Mesenchymal stem cell (in vitro differentiated cells and primary cell): Measurements from ENCODE around the gene GLT1D1.
"Not testable (repeated sequence)": the region's sequence is repeated elsewhere in the genome, so short reads cannot be mapped to it uniquely, and the experiment has no call there.

ENCODE experiments used
- DNase-seq: peaks from one replicate; pipeline ENCODE4 v3.0.0-alpha.2; 2013
- H2AFZ ChIP-seq: one replicate; pipeline ENCODE4 v1.6.1; 2013; ENCODE audit warnings: low read depth, mild to moderate bottlenecking, control low read depth, inconsistent platforms, low read length, moderate library complexity
- H2AK5ac ChIP-seq: 2 replicates; pipeline ENCODE4 v1.6.1; 2013; ENCODE audit warnings: low read length, moderate library complexity, mild to moderate bottlenecking, inconsistent platforms; ENCODE audit not compliant: severe bottlenecking
- H2BK120ac ChIP-seq: one replicate; pipeline ENCODE4 v1.6.1; 2013; ENCODE audit warnings: low read depth, mild to moderate bottlenecking, inconsistent platforms, low read length, moderate library complexity
- H2BK12ac ChIP-seq, 2 experiments: one replicate each; pipeline ENCODE4 v1.6.1; 2013; ENCODE audit warnings: inconsistent platforms in 2 of 2, low read length in 2 of 2, mild to moderate bottlenecking in 2 of 2, moderate library complexity in 2 of 2, control low read depth in 1 of 2
- H2BK15ac ChIP-seq: one replicate; pipeline ENCODE4 v1.6.1; 2013; ENCODE audit warnings: mild to moderate bottlenecking, low read depth, inconsistent platforms; ENCODE audit not compliant: poor library complexity, severe bottlenecking
- H2BK5ac ChIP-seq: 2 replicates; pipeline ENCODE4 v1.6.1; 2013; ENCODE audit warnings: low read depth, mild to moderate bottlenecking, low read length, control low read depth, inconsistent platforms; ENCODE audit not compliant: poor library complexity, severe bottlenecking
- H3K14ac ChIP-seq, 2 experiments: one replicate each; pipeline ENCODE4 v1.6.1; 2013; ENCODE audit warnings: inconsistent platforms in 2 of 2, low read length in 2 of 2, control low read depth in 1 of 2, mild to moderate bottlenecking in 1 of 2, moderate library complexity in 1 of 2
- H3K18ac ChIP-seq, 2 experiments: one replicate each; pipeline ENCODE4 v1.6.1; 2013; ENCODE audit warnings: inconsistent platforms in 2 of 2, low read length in 2 of 2, control low read depth in 1 of 2, low read depth in 1 of 2, mild to moderate bottlenecking in 1 of 2
- H3K23ac ChIP-seq, 2 experiments: one replicate each; pipeline ENCODE4 v1.6.1; 2013; ENCODE audit warnings: inconsistent platforms in 2 of 2, low read length in 2 of 2, mild to moderate bottlenecking in 2 of 2, moderate library complexity in 2 of 2, control low read depth in 1 of 2
- H3K27ac ChIP-seq: 2 replicates; pipeline ENCODE4 v1.5.1; 2013; ENCODE audit warnings: mild to moderate bottlenecking, moderate library complexity, low read length, control low read depth, inconsistent platforms; ENCODE audit not compliant: poor library complexity, severe bottlenecking
- H3K27me3 ChIP-seq, 2 experiments: 2 replicates each; pipeline versions ENCODE4 v1.6.1 to v1.7.0; 2013; ENCODE audit warnings: low read length in 2 of 2, mild to moderate bottlenecking in 2 of 2, moderate library complexity in 2 of 2, control low read depth in 1 of 2, inconsistent platforms in 1 of 2; ENCODE audit not compliant: control insufficient read depth in 1 of 2, insufficient read depth in 1 of 2
- H3K36me3 ChIP-seq, 2 experiments: 2 replicates each; pipeline versions ENCODE4 v1.6.1 to v1.7.0; 2013; ENCODE audit warnings: low read length in 2 of 2, control low read depth in 1 of 2, inconsistent platforms in 1 of 2, low read depth in 1 of 2, mild to moderate bottlenecking in 1 of 2; ENCODE audit not compliant: insufficient read depth in 2 of 2, control insufficient read depth in 1 of 2
- H3K4ac ChIP-seq, 2 experiments: one replicate each; pipeline ENCODE4 v1.6.1; 2013; ENCODE audit warnings: inconsistent platforms in 2 of 2, low read length in 2 of 2, mild to moderate bottlenecking in 2 of 2, moderate library complexity in 2 of 2, control low read depth in 1 of 2, low read depth in 1 of 2
- H3K4me1 ChIP-seq: 2 replicates; pipeline ENCODE4 v1.6.1; 2013; ENCODE audit warnings: low read depth, low read length, control low read depth; ENCODE audit not compliant: control insufficient read depth, insufficient read depth
- H3K4me2 ChIP-seq: 2 replicates; pipeline ENCODE4 v1.6.1; 2013; ENCODE audit warnings: low read length, mild to moderate bottlenecking, inconsistent platforms; ENCODE audit not compliant: poor library complexity, severe bottlenecking
- H3K4me3 ChIP-seq, 2 experiments: 2 replicates each; pipeline versions ENCODE4 v1.5.1 to v1.7.0; 2013; ENCODE audit warnings: low read length in 2 of 2, mild to moderate bottlenecking in 2 of 2, control low read depth in 1 of 2, low read depth in 1 of 2; ENCODE audit not compliant: insufficient read depth in 1 of 2
- H3K79me1 ChIP-seq: replicated peaks from 2 replicates; pipeline ENCODE4 v1.6.1; 2013; ENCODE audit warnings: mild to moderate bottlenecking, control low read depth, low read length, inconsistent platforms; ENCODE audit not compliant: poor library complexity, severe bottlenecking
- H3K9ac ChIP-seq: 2 replicates; pipeline ENCODE4 v1.7.0; 2013; ENCODE audit warnings: mild to moderate bottlenecking, low read length, moderate library complexity
- H3K9me3 ChIP-seq: 2 replicates; pipeline ENCODE4 v1.7.0; 2013; ENCODE audit warnings: mild to moderate bottlenecking, low read length; ENCODE audit not compliant: control insufficient read depth
- H4K8ac ChIP-seq: one replicate; pipeline ENCODE4 v1.6.1; 2013; ENCODE audit warnings: inconsistent platforms, mild to moderate bottlenecking, low read length, moderate library complexity
- H4K91ac ChIP-seq: one replicate; pipeline ENCODE4 v1.6.1; 2013; ENCODE audit warnings: mild to moderate bottlenecking, low read length, inconsistent platforms
- WGBS: methylation state at CpG from one replicate; pipeline ENCODE4 v1.1.7; 2013; ENCODE audit warnings: mixed read lengths; 5-methylcytosine and 5-hydroxymethylcytosine counted together

Gene GLT1D1

GRCh38 chr12:128849806-128850205 is 3.5 kb upstream of the GLT1D1 start:
- not testable (repeated sequence) for H2BK12ac ChIP-seq, H4K8ac ChIP-seq, H2AK5ac ChIP-seq, H3K4me1 ChIP-seq, H3K4me3 ChIP-seq, H2BK5ac ChIP-seq, H3K9ac ChIP-seq, H4K91ac ChIP-seq, H3K27ac ChIP-seq, H2BK15ac ChIP-seq, H2AFZ ChIP-seq, H3K4ac ChIP-seq, H3K23ac ChIP-seq, H2BK120ac ChIP-seq, H3K4me2 ChIP-seq, H3K36me3 ChIP-seq, H3K79me1 ChIP-seq, H3K14ac ChIP-seq, H3K18ac ChIP-seq, H3K9me3 ChIP-seq, DNase-seq
- 25% methylated on average over 6 of the region's 6 CpGs for WGBS
- peaks cover 20 to 34% of the 10 kb centered on the region in 2 experiments for H3K27me3 ChIP-seq

- no peak overlapping the region for H2BK15ac ChIP-seq
- H2AK5ac ChIP-seq = no peak overlapping the region
- peaks cover 0 to 3% of the 10 kb centered on the region in 2 experiments for H3K36me3 ChIP-seq
- no peak overlapping the region for H2BK5ac ChIP-seq
- no peak overlapping the region for H4K8ac ChIP-seq
- H3K9me3 ChIP-seq = no peaks in the 10 kb centered on the region
- no peak overlapping the region for H3K4me3 ChIP-seq
- no peak overlapping the region for H3K18ac ChIP-seq
- no peak overlapping the region for H2BK120ac ChIP-seq
- no peak overlapping the region for H3K23ac ChIP-seq
- no peak overlapping the region for H3K14ac ChIP-seq
- H3K4ac ChIP-seq = no peak overlapping the region
- no peak overlapping the region for H2BK12ac ChIP-seq
- no peaks in the 10 kb centered on the region for H3K79me1 ChIP-seq
- WGBS = 55% methylated on average over 3 of the region's 3 CpGs
- H3K4me1 ChIP-seq = peaks cover 8% of the 10 kb centered on the region
- H2AFZ ChIP-seq = no peak overlapping the region
- DNase-seq = no peak
- H3K9ac ChIP-seq = no peak overlapping the region
- no peak overlapping the region for H3K4me2 ChIP-seq
- no peak overlapping the region for H4K91ac ChIP-seq
- H3K27ac ChIP-seq = no peak overlapping the region
- H3K27me3 ChIP-seq = peaks cover 21 to 40% of the 10 kb centered on the region in 2 experiments
Measured at GRCh38 chr12:128850400-128850799, 2.9 kb upstream of the GLT1D1 start.

- not testable (repeated sequence) for H2BK120ac ChIP-seq, H2BK15ac ChIP-seq, H3K18ac ChIP-seq, H3K36me3 ChIP-seq, DNase-seq, H3K27ac ChIP-seq, H3K4me1 ChIP-seq, H4K8ac ChIP-seq, H3K14ac ChIP-seq, H3K23ac ChIP-seq, H3K9me3 ChIP-seq, H3K4me2 ChIP-seq, H2AK5ac ChIP-seq, H2BK5ac ChIP-seq, H3K9ac ChIP-seq, H2BK12ac ChIP-seq, H3K4ac ChIP-seq, H3K79me1 ChIP-seq, H3K4me3 ChIP-seq, H2AFZ ChIP-seq, H4K91ac ChIP-seq
- 95% methylated on average over 7 of the region's 7 CpGs for WGBS
- H3K27me3 ChIP-seq = peaks cover 25 to 40% of the 10 kb centered on the region in 2 experiments
Measured at GRCh38 chr12:128851429-128851828, 1.8 kb upstream of the GLT1D1 start.

GRCh38 chr12:128852026-128852698 is 1.1 kb upstream of the GLT1D1 start:
- Histone ChIP-seq H3K4me1 (peaks cover 8% of the 10 kb centered on the region), H3K4me3 (no peak overlapping the region), H3K9ac (no peak overlapping the region), H3K27me3 (peaks cover 26 to 40% of the 10 kb centered on the region in 2 experiments), H3K79me1 (no peaks in the 10 kb centered on the region), H3K23ac (no peak overlapping the region), H3K18ac (no peak overlapping the region), H3K27ac (no peak overlapping the region), H3K36me3 (peaks cover 0 to 3% of the 10 kb centered on the region in 2 experiments), H2BK15ac (no peak overlapping the region), H2AFZ (no peak overlapping the region), H4K91ac (no peak overlapping the region), H3K9me3 (no peaks in the 10 kb centered on the region), H2AK5ac (no peak overlapping the region), H2BK12ac (no peak overlapping the region), H3K14ac (no peak overlapping the region), H2BK120ac (no peak overlapping the region), H2BK5ac (no peak overlapping the region), H3K4me2 (no peak overlapping the region), H3K4ac (no peak overlapping the region), H4K8ac (no peak overlapping the region)
- 75% methylated on average over 7 of the region's 8 CpGs for WGBS
- DNase-seq = no peak
